NCI-H82 treated with DMSO at 0.1 percent for 48 hours (cell line): ENCODE measurements around the gene PLEKHG4B.
"Not testable (repeated sequence)": the region's sequence is repeated elsewhere in the genome, so short reads cannot be mapped to it uniquely, and the experiment has no call there.

Experiments
- DNase-seq: peaks from one replicate; lab custom pipeline; 2025; ENCODE audit not compliant: unreplicated experiment; lab: John Stamatoyannopoulos, UW

PLEKHG4B gene

GRCh38 chr5:154826-155225, 62.9 kb downstream of the PLEKHG4B start:
- DNase-seq, result no peak

GRCh38 chr5:155651-156410, 63.9 kb downstream of the PLEKHG4B start:
- no peak for DNase-seq

GRCh38 chr5:156411-157072, 64.6 kb downstream of the PLEKHG4B start:
- no peak for DNase-seq

GRCh38 chr5:157126-157715, 65.3 kb downstream of the PLEKHG4B start:
- no peak for DNase-seq

GRCh38 chr5:157801-158200, 65.8 kb downstream of the PLEKHG4B start:
- DNase-seq, result no peak

GRCh38 chr5:158807-159447, 67.0 kb downstream of the PLEKHG4B start:
- DNase-seq, result no peak

- no peak for DNase-seq
Observed at GRCh38 chr5:159448-160172, 67.6 kb downstream of the PLEKHG4B start.

GRCh38 chr5:160173-160510, 68.2 kb downstream of the PLEKHG4B start:
- DNase-seq, result no peak

GRCh38 chr5:160921-161802, 69.2 kb downstream of the PLEKHG4B start:
- no peak for DNase-seq

- DNase-seq, result no peak
Observed at GRCh38 chr5:161803-162110, 69.8 kb downstream of the PLEKHG4B start.

- DNase-seq, result no peak
Observed at GRCh38 chr5:162190-162564, 70.2 kb downstream of the PLEKHG4B start.

- no peak for DNase-seq
Observed at GRCh38 chr5:162565-163337, 70.8 kb downstream of the PLEKHG4B start.

GRCh38 chr5:163338-163620, 71.3 kb downstream of the PLEKHG4B start:
- no peak for DNase-seq

GRCh38 chr5:163841-164240, 71.9 kb downstream of the PLEKHG4B start:
- no peak for DNase-seq

- DNase-seq, result no peak
Observed at GRCh38 chr5:164244-164643, 72.3 kb downstream of the PLEKHG4B start.

- not testable (repeated sequence) for DNase-seq
Observed at GRCh38 chr5:164783-165182, 72.8 kb downstream of the PLEKHG4B start.

- no peak for DNase-seq
Observed at GRCh38 chr5:166441-167372, 74.7 kb downstream of the PLEKHG4B start.

- no peak for DNase-seq
Observed at GRCh38 chr5:167511-167910, 75.5 kb downstream of the PLEKHG4B start.
